Liver (tissue), 3 donors: ENCODE measurements around the gene DHX15.

Experiments used
- JUND ChIP-seq, 2 donors: IDR thresholded peaks; 2 replicates each; pipeline ENCODE4 v1.6.1; 2016; ENCODE audit warnings: antibody characterized with exemption in 2 of 2
- TF ChIP-seq, protein P1 (sequence below): fragments of 150-350 bp; IDR thresholded peaks from 2 replicates; pipeline ENCODE4 v1.5.1; 2017; ENCODE audit warnings: improper control_type of control experiment, low read depth, low read length; ENCODE audit not compliant: missing input control
- donor health status: healthy.
- donor health status: healthy.

- TF ChIP-seq, protein P1, sequence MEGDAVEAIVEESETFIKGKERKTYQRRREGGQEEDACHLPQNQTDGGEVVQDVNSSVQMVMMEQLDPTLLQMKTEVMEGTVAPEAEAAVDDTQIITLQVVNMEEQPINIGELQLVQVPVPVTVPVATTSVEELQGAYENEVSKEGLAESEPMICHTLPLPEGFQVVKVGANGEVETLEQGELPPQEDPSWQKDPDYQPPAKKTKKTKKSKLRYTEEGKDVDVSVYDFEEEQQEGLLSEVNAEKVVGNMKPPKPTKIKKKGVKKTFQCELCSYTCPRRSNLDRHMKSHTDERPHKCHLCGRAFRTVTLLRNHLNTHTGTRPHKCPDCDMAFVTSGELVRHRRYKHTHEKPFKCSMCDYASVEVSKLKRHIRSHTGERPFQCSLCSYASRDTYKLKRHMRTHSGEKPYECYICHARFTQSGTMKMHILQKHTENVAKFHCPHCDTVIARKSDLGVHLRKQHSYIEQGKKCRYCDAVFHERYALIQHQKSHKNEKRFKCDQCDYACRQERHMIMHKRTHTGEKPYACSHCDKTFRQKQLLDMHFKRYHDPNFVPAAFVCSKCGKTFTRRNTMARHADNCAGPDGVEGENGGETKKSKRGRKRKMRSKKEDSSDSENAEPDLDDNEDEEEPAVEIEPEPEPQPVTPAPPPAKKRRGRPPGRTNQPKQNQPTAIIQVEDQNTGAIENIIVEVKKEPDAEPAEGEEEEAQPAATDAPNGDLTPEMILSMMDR, result no peak
- no peak for TF ChIP-seq JUND (IDR thresholded peaks at IDR 0.05)
Measured at GRCh38 chr4:24569662-24570061, 14.7 kb downstream of the DHX15 start.
